ENCODE measurements around the gene DENND1A.

DENND1A gene

GRCh38 chr9:123454361-123454760 lies 475.6 kb downstream of the DENND1A start:
- H3K36me3 Mint-ChIP-seq (ENCODE audit: low read depth): peaks cover 26% of the 10 kb centered on the region
- peaks cover 5% of the 10 kb centered on the region for H3K27me3 Mint-ChIP-seq (ENCODE audit: low read depth, poor library complexity)
- H3K27ac Mint-ChIP-seq: peak overlapping the region; percentile 41
- H3K9me3 Mint-ChIP-seq: no peaks in the 10 kb centered on the region
- no peak for DNase-seq
- no peak overlapping the region for H3K4me3 Mint-ChIP-seq
- no peak for TF ChIP-seq CTCF (IDR thresholded peaks at IDR 0.05)
- peaks cover 43% of the 10 kb centered on the region for H3K4me1 Mint-ChIP-seq

- Mint-ChIP-seq H3K36me3 (ENCODE audit: low read depth) (peaks cover 26% of the 10 kb centered on the region), H3K4me3 (no peak overlapping the region), H3K27ac (no peak overlapping the region), H3K27me3 (ENCODE audit: low read depth, poor library complexity) (peaks cover 5% of the 10 kb centered on the region), H3K9me3 (no peaks in the 10 kb centered on the region), H3K4me1 (peaks cover 43% of the 10 kb centered on the region)
- DNase-seq: no peak
- no peak for TF ChIP-seq CTCF (IDR thresholded peaks at IDR 0.05)
These were observed 476.1 kb downstream of the DENND1A start for GRCh38 chr9:123453831-123454321.

- Mint-ChIP-seq H3K4me3 (no peak overlapping the region), H3K9me3 (no peaks in the 10 kb centered on the region), H3K27ac (no peak overlapping the region), H3K36me3 (ENCODE audit: low read depth) (peaks cover 26% of the 10 kb centered on the region), H3K4me1 (peaks cover 45% of the 10 kb centered on the region), H3K27me3 (ENCODE audit: low read depth, poor library complexity) (peaks cover 5% of the 10 kb centered on the region)
- no peak for TF ChIP-seq CTCF (IDR thresholded peaks at IDR 0.05)
- DNase-seq: no peak
These were observed 476.8 kb downstream of the DENND1A start for GRCh38 chr9:123453076-123453667.

- Mint-ChIP-seq H3K9me3 (no peaks in the 10 kb centered on the region), H3K36me3 (ENCODE audit: low read depth) (peaks cover 26% of the 10 kb centered on the region)
These were observed 478.9 kb downstream of the DENND1A start for GRCh38 chr9:123450996-123451395.

DNA sequence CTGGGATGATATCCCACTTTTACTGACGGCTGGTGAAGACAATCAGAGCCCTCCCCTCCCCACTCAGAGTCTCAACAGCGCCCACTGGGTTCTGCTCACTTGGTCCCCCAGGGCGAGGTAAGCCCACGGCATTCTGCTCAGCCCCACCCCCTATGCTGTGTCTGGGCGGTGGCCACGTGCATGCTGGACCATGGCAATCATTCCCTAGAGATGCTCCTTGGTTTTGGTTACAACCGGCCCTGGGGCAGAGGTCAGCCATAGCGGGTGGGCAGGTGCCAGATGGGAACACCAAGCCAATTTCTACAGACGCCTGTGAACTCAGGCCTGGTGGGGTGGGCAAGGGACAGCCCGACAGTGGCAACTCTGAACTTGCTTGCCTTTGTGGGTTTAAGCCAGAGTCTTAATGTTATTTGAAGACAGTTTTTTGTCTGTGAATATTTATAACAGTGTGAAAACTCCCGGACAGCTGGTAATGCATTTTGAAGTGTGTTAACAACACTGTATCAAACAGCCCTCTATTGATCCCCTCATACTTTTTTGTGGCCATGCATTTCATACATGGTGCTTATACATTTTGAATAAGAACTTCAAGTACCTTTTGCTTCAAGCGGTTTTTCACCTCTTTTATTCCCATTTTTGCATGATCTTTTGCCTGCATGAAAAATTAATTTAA lies 479.7 kb downstream of the DENND1A start:
- no peak overlapping the region for H3K27ac Mint-ChIP-seq
- no peaks in the 10 kb centered on the region for H3K9me3 Mint-ChIP-seq
- peaks cover 2% of the 10 kb centered on the region for H3K27me3 Mint-ChIP-seq (ENCODE audit: low read depth, poor library complexity)
- no peak for DNase-seq
- H3K4me3 Mint-ChIP-seq: no peak overlapping the region
- peaks cover 66% of the 10 kb centered on the region for H3K4me1 Mint-ChIP-seq
- peaks cover 26% of the 10 kb centered on the region for H3K36me3 Mint-ChIP-seq (ENCODE audit: low read depth)
- no peak for TF ChIP-seq CTCF (IDR thresholded peaks at IDR 0.05)

More at GRCh38 chr9:123450996-123451395, 478.9 kb downstream of the DENND1A start:
- TF ChIP-seq CTCF (IDR thresholded peaks at IDR 0.05): no peak
- DNase-seq: no peak
- Mint-ChIP-seq H3K4me3 (no peak overlapping the region), H3K4me1 (peaks cover 66% of the 10 kb centered on the region), H3K27me3 (ENCODE audit: low read depth, poor library complexity) (peaks cover 5% of the 10 kb centered on the region), H3K27ac (no peak overlapping the region)
